Colonic mucosa (tissue), 4 donors: ENCODE results near the gene CAMK1D. TPM values are rescaled to one million over a fixed set of nuclear protein-coding genes. Genes with fewer than 3 reads are reported as not detected.

ENCODE experiments used
- DNase-seq: peaks from one replicate; pipeline ENCODE4 v3.0.0-alpha.2; 2020
- H3K27ac ChIP-seq: fragments of 200-600 bp; one replicate; pipeline ENCODE4 v1.8.0; 2021
- H3K27me3 ChIP-seq: fragments of 200-600 bp; one replicate; pipeline ENCODE4 v1.8.0; 2021
- H3K36me3 ChIP-seq: fragments of 200-600 bp; one replicate; pipeline ENCODE4 v1.8.0; 2021
- H3K4me1 ChIP-seq: fragments of 200-600 bp; one replicate; pipeline ENCODE4 v1.8.0; 2021; ENCODE audit warnings: mild to moderate bottlenecking
- H3K4me3 ChIP-seq: fragments of 200-600 bp; one replicate; pipeline ENCODE4 v1.8.0; 2021
- H3K9ac ChIP-seq, 2 donors: one replicate each; pipeline ENCODE4 v1.7.0; 2013; ENCODE audit warnings: control low read depth in 2 of 2, low read depth in 2 of 2, low read length in 2 of 2
- H3K9me3 ChIP-seq: fragments of 200-600 bp; one replicate; pipeline ENCODE4 v1.8.0; 2021
- intact Hi-C: fragments of 100-400 bp; cut with DNase I; formaldehyde crosslinking; loops from one replicate; pipeline ENCODE4 v1.14.1; 2022
- total RNA-seq, 2 donors: library from RNA; stranded (reverse); fragmentation: NEBNext Ultra II Directional in 1 of 2; extraction: Animal tissue kit (Norgen Biotek cat#: 25700) in 1 of 2; gene quantifications; one replicate each; pipeline ENCODE4 v1.2.1, GENCODE V29; 2021
- TF ChIP-seq, protein P1 (sequence below): fragments of 200-600 bp; IDR thresholded peaks from one replicate; pipeline ENCODE4 v1.8.0; 2022; ENCODE audit warnings: antibody characterized with exemption, mild to moderate bottlenecking
- donor health status: healthy.
- donor health status: DM: no; HTN: no; CAD: no.
- donor health status: DM: no; HTN: no; CAD: no.

Gene CAMK1D
- total RNA-seq, 2 donors from 2014 or later, result 21.3 to 29.7 TPM

DNA sequence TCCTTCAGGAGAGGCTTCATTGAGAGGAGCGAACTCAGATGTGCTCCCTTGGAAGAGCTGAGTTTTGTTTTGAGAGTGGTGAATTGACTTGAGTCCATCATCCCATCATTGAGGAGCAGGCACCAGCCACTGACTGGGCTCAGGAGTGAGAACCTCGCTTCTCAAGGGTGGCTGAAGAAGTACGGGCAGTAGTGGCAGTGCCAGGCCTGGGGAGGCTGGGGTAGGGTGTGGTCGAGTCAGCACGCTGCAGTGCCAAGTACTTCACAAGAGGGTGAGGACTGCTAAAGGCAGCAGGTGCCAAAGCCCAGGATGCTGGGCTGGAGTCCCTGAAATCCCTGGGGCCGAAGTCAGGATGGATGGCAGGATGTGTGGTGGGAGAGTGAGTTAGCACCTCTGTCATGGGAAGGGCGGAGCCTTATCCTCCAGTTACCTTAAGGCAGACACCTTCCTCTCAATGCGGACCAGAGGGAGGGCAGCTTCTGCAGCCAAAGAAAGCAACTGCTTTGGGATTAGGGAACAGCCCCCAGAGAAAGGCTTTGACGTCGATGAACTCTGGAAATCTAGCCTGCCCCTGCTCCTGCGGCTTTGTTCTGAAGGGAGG lies 210.3 kb downstream of the CAMK1D start:
- no peaks in the 10 kb centered on the region for H3K9me3 ChIP-seq
- H3K27me3 ChIP-seq, result no peaks in the 10 kb centered on the region
- DNase-seq, result no peak
- H3K36me3 ChIP-seq, result no peaks in the 10 kb centered on the region
- TF ChIP-seq, protein P1, sequence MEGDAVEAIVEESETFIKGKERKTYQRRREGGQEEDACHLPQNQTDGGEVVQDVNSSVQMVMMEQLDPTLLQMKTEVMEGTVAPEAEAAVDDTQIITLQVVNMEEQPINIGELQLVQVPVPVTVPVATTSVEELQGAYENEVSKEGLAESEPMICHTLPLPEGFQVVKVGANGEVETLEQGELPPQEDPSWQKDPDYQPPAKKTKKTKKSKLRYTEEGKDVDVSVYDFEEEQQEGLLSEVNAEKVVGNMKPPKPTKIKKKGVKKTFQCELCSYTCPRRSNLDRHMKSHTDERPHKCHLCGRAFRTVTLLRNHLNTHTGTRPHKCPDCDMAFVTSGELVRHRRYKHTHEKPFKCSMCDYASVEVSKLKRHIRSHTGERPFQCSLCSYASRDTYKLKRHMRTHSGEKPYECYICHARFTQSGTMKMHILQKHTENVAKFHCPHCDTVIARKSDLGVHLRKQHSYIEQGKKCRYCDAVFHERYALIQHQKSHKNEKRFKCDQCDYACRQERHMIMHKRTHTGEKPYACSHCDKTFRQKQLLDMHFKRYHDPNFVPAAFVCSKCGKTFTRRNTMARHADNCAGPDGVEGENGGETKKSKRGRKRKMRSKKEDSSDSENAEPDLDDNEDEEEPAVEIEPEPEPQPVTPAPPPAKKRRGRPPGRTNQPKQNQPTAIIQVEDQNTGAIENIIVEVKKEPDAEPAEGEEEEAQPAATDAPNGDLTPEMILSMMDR, result no peak
- no peaks in the 10 kb centered on the region for H3K4me1 ChIP-seq
- H3K9ac ChIP-seq, result no peak overlapping the region
- H3K4me3 ChIP-seq, result no peak overlapping the region
- H3K27ac ChIP-seq, result no peak overlapping the region
- intact Hi-C loops, result no loop called here

DNA sequence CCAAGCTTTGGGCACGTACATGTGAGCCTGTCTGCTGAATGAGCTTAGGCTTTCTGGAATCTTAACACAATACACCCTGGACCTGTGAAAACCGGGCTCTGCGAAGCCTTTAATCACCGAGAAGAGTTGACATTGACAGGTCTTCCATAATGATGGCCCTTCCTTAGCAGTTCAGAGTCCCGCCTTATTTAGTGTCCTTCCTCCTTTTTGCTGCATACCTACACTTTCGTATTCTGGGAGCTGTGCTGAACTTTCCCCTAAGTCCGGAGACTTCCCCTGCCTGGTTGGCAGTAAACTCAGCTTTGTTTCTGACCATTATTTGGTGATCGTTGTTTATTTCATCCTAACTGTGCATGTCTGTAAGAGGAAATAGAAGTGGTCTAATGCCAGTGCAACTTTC lies 212.0 kb downstream of the CAMK1D start:
- intact Hi-C loops, result no loop called here
- Histone ChIP-seq H3K36me3 (no peaks in the 10 kb centered on the region), H3K4me1 (no peaks in the 10 kb centered on the region), H3K9ac (no peak overlapping the region), H3K4me3 (no peak overlapping the region), H3K9me3 (no peaks in the 10 kb centered on the region), H3K27ac (no peak overlapping the region), H3K27me3 (no peaks in the 10 kb centered on the region)
- DNase-seq, result no peak
- TF ChIP-seq, protein P1, result no peak

DNA sequence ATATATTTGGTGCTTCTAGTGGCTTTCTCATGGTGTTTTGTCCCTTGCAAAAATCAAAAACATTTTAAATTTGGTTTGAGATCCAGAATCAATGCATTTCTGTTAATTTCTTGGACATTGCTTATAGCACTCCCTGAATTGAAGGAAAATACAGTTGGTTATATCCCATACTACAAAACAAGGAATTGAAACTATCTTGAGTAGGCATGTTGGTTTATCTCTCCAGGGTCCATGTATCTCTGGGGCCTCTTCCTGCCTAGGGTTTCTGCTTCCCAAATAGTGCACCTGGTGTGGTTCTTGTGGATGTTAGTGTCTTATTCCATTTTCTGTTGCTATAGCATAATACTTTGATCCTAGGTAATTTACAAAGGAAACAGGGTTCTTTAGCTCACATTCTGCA lies 212.4 kb downstream of the CAMK1D start:
- H3K36me3 ChIP-seq, result no peaks in the 10 kb centered on the region
- H3K9ac ChIP-seq, result no peak overlapping the region
- H3K27ac ChIP-seq, result no peak overlapping the region
- no peaks in the 10 kb centered on the region for H3K27me3 ChIP-seq
- H3K9me3 ChIP-seq, result no peaks in the 10 kb centered on the region
- H3K4me1 ChIP-seq, result no peaks in the 10 kb centered on the region
- DNase-seq, result no peak
- TF ChIP-seq, protein P1, result no peak
- no peak overlapping the region for H3K4me3 ChIP-seq
- intact Hi-C loops, result no loop called here

DNA sequence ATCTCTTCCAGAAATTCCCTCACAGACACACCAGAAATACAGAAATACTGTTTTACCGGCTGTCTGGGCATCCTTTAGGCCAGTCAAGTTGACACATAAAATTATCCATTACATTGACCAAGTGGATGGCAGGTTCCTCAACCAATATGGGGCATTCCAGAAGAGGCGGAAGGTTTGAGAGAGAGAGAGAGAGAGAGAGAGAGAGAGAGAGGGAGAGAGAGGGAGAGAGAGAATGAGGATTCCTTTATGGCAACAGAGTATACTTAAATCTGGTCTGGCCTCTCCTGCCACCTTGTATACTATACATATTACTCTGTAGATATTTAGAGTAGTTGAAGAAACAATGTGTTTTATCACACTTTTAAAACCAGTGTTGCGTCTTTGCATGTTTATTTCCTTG lies 214.1 kb downstream of the CAMK1D start:
- DNase-seq, result no peak
- Histone ChIP-seq H3K4me3 (no peak overlapping the region), H3K27ac (no peak overlapping the region), H3K27me3 (no peaks in the 10 kb centered on the region), H3K9ac (no peak overlapping the region), H3K36me3 (no peaks in the 10 kb centered on the region), H3K9me3 (no peaks in the 10 kb centered on the region), H3K4me1 (no peaks in the 10 kb centered on the region)
- intact Hi-C loops, result no loop called here
- TF ChIP-seq, protein P1, result no peak

DNA sequence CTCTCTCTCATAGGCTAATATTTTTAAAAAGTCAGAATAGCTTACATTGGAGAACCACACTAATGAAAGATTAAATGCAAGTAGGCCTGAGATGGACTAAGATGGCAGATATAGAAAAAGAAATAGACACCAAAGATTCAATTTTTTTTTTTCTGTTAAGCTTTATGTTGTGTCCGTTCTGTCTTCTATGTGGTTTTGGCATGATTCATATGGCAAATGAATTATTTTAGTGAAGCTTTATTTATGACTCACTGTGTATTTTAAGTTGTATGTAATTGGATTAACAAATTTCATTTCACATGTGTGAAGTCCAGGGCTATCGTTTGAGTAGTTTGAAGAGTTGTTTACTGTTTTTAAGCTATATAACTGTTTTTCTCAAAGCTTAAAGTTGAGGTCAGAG lies 214.8 kb downstream of the CAMK1D start:
- H3K4me3 ChIP-seq, result no peak overlapping the region
- H3K27me3 ChIP-seq, result no peaks in the 10 kb centered on the region
- DNase-seq, result no peak
- H3K9ac ChIP-seq, result no peak overlapping the region
- no peaks in the 10 kb centered on the region for H3K9me3 ChIP-seq
- TF ChIP-seq, protein P1, result no peak
- H3K27ac ChIP-seq, result no peak overlapping the region
- intact Hi-C loops, result no loop called here
- no peaks in the 10 kb centered on the region for H3K4me1 ChIP-seq
- H3K36me3 ChIP-seq, result no peaks in the 10 kb centered on the region
